ENCODE measurements around the gene SLC26A4.

SLC26A4 gene

GRCh38 chr7:107663196-107663595 is 2.6 kb downstream of the SLC26A4 start:
- Histone ChIP-seq H2AK5ac (ENCODE audit: low read length) (no peak overlapping the region), H4K91ac (ENCODE audit: low read depth, low read length) (no peak overlapping the region), H2BK12ac (ENCODE audit: low read length) (no peak overlapping the region), H2AFZ (ENCODE audit: insufficient read depth, low read length, poor library complexity) (no peak overlapping the region), H3K4me2 (ENCODE audit: low read length) (no peak overlapping the region), H3K23ac (ENCODE audit: low read length) (no peak overlapping the region), H3K9ac (ENCODE audit: low read length) (no peak overlapping the region), H3K4me1 (ENCODE audit: control insufficient read depth in 1 of 2, insufficient read depth in 2 of 2, low read length in 2 of 2) (peaks cover 15% of the 10 kb centered on the region in 2 experiments), H3K14ac (ENCODE audit: low read length) (no peak overlapping the region), H3K79me2 (ENCODE audit: control insufficient read depth, insufficient read depth, low read length, poor library complexity) (no peaks in the 10 kb centered on the region), H3K4ac (ENCODE audit: low read depth, low read length) (no peak overlapping the region), H3K27ac (ENCODE audit: low read depth, low read length) (no peak overlapping the region), H3K18ac (ENCODE audit: low read length) (no peak overlapping the region), H3K9me3 (ENCODE audit: insufficient read depth, low read depth, low read length) (peaks cover 6% of the 10 kb centered on the region), H3K79me1 (ENCODE audit: low read length) (no peaks in the 10 kb centered on the region), H3K36me3 (ENCODE audit: control insufficient read depth in 1 of 2, insufficient read depth in 2 of 2, low read length in 2 of 2) (no peaks in the 10 kb centered on the region), H4K12ac (ENCODE audit: low read depth, low read length) (no peak overlapping the region), H3K27me3 (ENCODE audit: insufficient read depth, low read length) (peaks cover 30% of the 10 kb centered on the region), H3K4me3 (ENCODE audit: low read depth, low read length) (no peak overlapping the region), H4K8ac (ENCODE audit: low read depth, low read length) (no peak overlapping the region), H2BK5ac (ENCODE audit: low read depth, low read length, poor library complexity) (no peak overlapping the region), H2BK120ac (ENCODE audit: insufficient read depth, low read length, poor library complexity) (no peak overlapping the region)
- DNase-seq, result no peak
- no CpG with 5 or more reads among the region's 4 CpGs for WGBS (ENCODE audit: extremely low coverage, insufficient coverage, insufficient read length)

GRCh38 chr7:107666790-107667189 is 6.2 kb downstream of the SLC26A4 start:
- Histone ChIP-seq H3K14ac (ENCODE audit: low read length) (no peak overlapping the region), H3K9ac (ENCODE audit: low read length) (no peak overlapping the region), H3K79me1 (ENCODE audit: low read length) (no peaks in the 10 kb centered on the region), H3K9me3 (ENCODE audit: insufficient read depth, low read depth, low read length) (no peaks in the 10 kb centered on the region), H3K4me2 (ENCODE audit: low read length) (no peak overlapping the region), H3K36me3 (ENCODE audit: control insufficient read depth in 1 of 2, insufficient read depth in 2 of 2, low read length in 2 of 2) (no peaks in the 10 kb centered on the region), H2BK120ac (ENCODE audit: insufficient read depth, low read length, poor library complexity) (no peak overlapping the region), H3K4me3 (ENCODE audit: low read depth, low read length) (no peak overlapping the region), H3K4me1 (ENCODE audit: control insufficient read depth in 1 of 2, insufficient read depth in 2 of 2, low read length in 2 of 2) (peaks cover 0 to under 1% of the 10 kb centered on the region in 2 experiments), H4K8ac (ENCODE audit: low read depth, low read length) (no peak overlapping the region), H2AK5ac (ENCODE audit: low read length) (no peak overlapping the region), H3K79me2 (ENCODE audit: control insufficient read depth, insufficient read depth, low read length, poor library complexity) (no peaks in the 10 kb centered on the region), H2BK12ac (ENCODE audit: low read length) (no peak overlapping the region), H2AFZ (ENCODE audit: insufficient read depth, low read length, poor library complexity) (no peak overlapping the region), H3K27me3 (ENCODE audit: insufficient read depth, low read length) (peaks cover 5% of the 10 kb centered on the region), H3K23ac (ENCODE audit: low read length) (no peak overlapping the region), H4K91ac (ENCODE audit: low read depth, low read length) (no peak overlapping the region), H3K27ac (ENCODE audit: low read depth, low read length) (no peak overlapping the region), H2BK5ac (ENCODE audit: low read depth, low read length, poor library complexity) (no peak overlapping the region), H3K4ac (ENCODE audit: low read depth, low read length) (no peak overlapping the region), H4K12ac (ENCODE audit: low read depth, low read length) (no peak overlapping the region), H3K18ac (ENCODE audit: low read length) (no peak overlapping the region)
- no CpG with 5 or more reads among the region's 1 CpG for WGBS (ENCODE audit: extremely low coverage, insufficient coverage, insufficient read length)
- DNase-seq, result no peak

- H3K9me3 ChIP-seq (ENCODE audit: insufficient read depth, low read depth, low read length), result no peaks in the 10 kb centered on the region
- no peak overlapping the region for H3K27ac ChIP-seq (ENCODE audit: low read depth, low read length)
- H3K23ac ChIP-seq (ENCODE audit: low read length), result no peak overlapping the region
- peak in 1 of 2 donors; percentile 10 for DNase-seq
- no peak overlapping the region for H2BK12ac ChIP-seq (ENCODE audit: low read length)
- no peak overlapping the region for H4K12ac ChIP-seq (ENCODE audit: low read depth, low read length)
- H2AK5ac ChIP-seq (ENCODE audit: low read length), result no peak overlapping the region
- H2AFZ ChIP-seq (ENCODE audit: insufficient read depth, low read length, poor library complexity), result no peak overlapping the region
- H3K14ac ChIP-seq (ENCODE audit: low read length), result no peak overlapping the region
- no CpG with 5 or more reads among the region's 3 CpGs for WGBS (ENCODE audit: extremely low coverage, insufficient coverage, insufficient read length)
- no peaks in the 10 kb centered on the region for H3K79me1 ChIP-seq (ENCODE audit: low read length)
- H2BK120ac ChIP-seq (ENCODE audit: insufficient read depth, low read length, poor library complexity), result no peak overlapping the region
- H4K8ac ChIP-seq (ENCODE audit: low read depth, low read length), result no peak overlapping the region
- no peaks in the 10 kb centered on the region for H3K27me3 ChIP-seq (ENCODE audit: insufficient read depth, low read length)
- H4K91ac ChIP-seq (ENCODE audit: low read depth, low read length), result no peak overlapping the region
- H3K9ac ChIP-seq (ENCODE audit: low read length), result no peak overlapping the region
- no peaks in the 10 kb centered on the region for H3K4me1 ChIP-seq (ENCODE audit: control insufficient read depth in 1 of 2, insufficient read depth in 2 of 2, low read length in 2 of 2)
- H3K18ac ChIP-seq (ENCODE audit: low read length), result no peak overlapping the region
- no peaks in the 10 kb centered on the region for H3K79me2 ChIP-seq (ENCODE audit: control insufficient read depth, insufficient read depth, low read length, poor library complexity)
- H3K4me3 ChIP-seq (ENCODE audit: low read depth, low read length), result no peak overlapping the region
- H2BK5ac ChIP-seq (ENCODE audit: low read depth, low read length, poor library complexity), result no peak overlapping the region
- no peak overlapping the region for H3K4ac ChIP-seq (ENCODE audit: low read depth, low read length)
- no peaks in the 10 kb centered on the region for H3K36me3 ChIP-seq (ENCODE audit: control insufficient read depth in 1 of 2, insufficient read depth in 2 of 2, low read length in 2 of 2)
- H3K4me2 ChIP-seq (ENCODE audit: low read length), result no peak overlapping the region
Measured at GRCh38 chr7:107667341-107667740, 6.7 kb downstream of the SLC26A4 start.

GRCh38 chr7:107668296-107668695 is 7.7 kb downstream of the SLC26A4 start:
- DNase-seq, result no peak
- no peaks in the 10 kb centered on the region for H3K79me1 ChIP-seq (ENCODE audit: low read length)
- H3K4me3 ChIP-seq (ENCODE audit: low read depth, low read length), result no peak overlapping the region
- no peak overlapping the region for H3K23ac ChIP-seq (ENCODE audit: low read length)
- no peak overlapping the region for H3K4me2 ChIP-seq (ENCODE audit: low read length)
- H3K27me3 ChIP-seq (ENCODE audit: insufficient read depth, low read length), result no peaks in the 10 kb centered on the region
- H2AK5ac ChIP-seq (ENCODE audit: low read length), result no peak overlapping the region
- no peak overlapping the region for H4K8ac ChIP-seq (ENCODE audit: low read depth, low read length)
- no peak overlapping the region for H3K18ac ChIP-seq (ENCODE audit: low read length)
- no peak overlapping the region for H3K9ac ChIP-seq (ENCODE audit: low read length)
- H2BK12ac ChIP-seq (ENCODE audit: low read length), result no peak overlapping the region
- no peaks in the 10 kb centered on the region for H3K9me3 ChIP-seq (ENCODE audit: insufficient read depth, low read depth, low read length)
- no peak overlapping the region for H4K12ac ChIP-seq (ENCODE audit: low read depth, low read length)
- H4K91ac ChIP-seq (ENCODE audit: low read depth, low read length), result no peak overlapping the region
- H3K27ac ChIP-seq (ENCODE audit: low read depth, low read length), result no peak overlapping the region
- H3K4me1 ChIP-seq (ENCODE audit: control insufficient read depth in 1 of 2, insufficient read depth in 2 of 2, low read length in 2 of 2), result no peaks in the 10 kb centered on the region
- no peak overlapping the region for H2AFZ ChIP-seq (ENCODE audit: insufficient read depth, low read length, poor library complexity)
- no peak overlapping the region for H2BK5ac ChIP-seq (ENCODE audit: low read depth, low read length, poor library complexity)
- H2BK120ac ChIP-seq (ENCODE audit: insufficient read depth, low read length, poor library complexity), result no peak overlapping the region
- no peak overlapping the region for H3K14ac ChIP-seq (ENCODE audit: low read length)
- 100% methylated on average over 1 of the region's 4 CpGs for WGBS (ENCODE audit: extremely low coverage, insufficient coverage, insufficient read length)
- no peak overlapping the region for H3K4ac ChIP-seq (ENCODE audit: low read depth, low read length)
- H3K36me3 ChIP-seq (ENCODE audit: control insufficient read depth in 1 of 2, insufficient read depth in 2 of 2, low read length in 2 of 2), result no peaks in the 10 kb centered on the region
- no peaks in the 10 kb centered on the region for H3K79me2 ChIP-seq (ENCODE audit: control insufficient read depth, insufficient read depth, low read length, poor library complexity)
